ENCODE data around the gene TLCD4. TPM values are rescaled to one million over a fixed set of nuclear protein-coding genes. Genes with fewer than 3 reads are reported as not detected.

Gene TLCD4
- total RNA-seq, 1 donor from 2014 or later, result 0.43 TPM

DNA sequence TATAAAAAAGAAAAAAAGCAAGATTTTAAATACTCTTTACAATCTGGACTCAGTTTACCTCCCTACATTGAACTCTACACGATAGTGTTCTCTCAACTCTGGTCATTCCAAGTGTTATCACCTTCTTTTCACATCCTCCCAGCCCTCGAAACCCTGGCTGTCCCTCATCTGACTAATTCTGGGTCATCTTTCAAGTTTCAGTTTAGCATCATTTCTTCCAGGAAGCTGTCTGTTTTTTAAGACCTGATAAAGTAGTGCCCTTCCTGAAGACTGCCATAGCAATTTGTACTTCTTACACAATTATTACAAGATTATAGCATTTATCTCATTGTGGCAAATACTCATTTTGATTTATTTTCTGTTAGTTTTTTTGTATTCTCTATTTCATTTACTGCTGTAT lies 45.6 kb upstream of the TLCD4 start:
- Mint-ChIP-seq H3K9me3 (ENCODE audit: unreplicated experiment) (no peaks in the 10 kb centered on the region), H3K4me3 (ENCODE audit: unreplicated experiment) (peak overlapping the region; percentile 94), H3K27me3 (ENCODE audit: unreplicated experiment) (peaks cover 8% of the 10 kb centered on the region), H3K27ac (ENCODE audit: unreplicated experiment) (peak overlapping the region; percentile 99), H3K4me1 (ENCODE audit: unreplicated experiment) (peaks cover 14% of the 10 kb centered on the region), H3K36me3 (ENCODE audit: unreplicated experiment) (peaks cover 2% of the 10 kb centered on the region)
- TF ChIP-seq, protein P1, sequence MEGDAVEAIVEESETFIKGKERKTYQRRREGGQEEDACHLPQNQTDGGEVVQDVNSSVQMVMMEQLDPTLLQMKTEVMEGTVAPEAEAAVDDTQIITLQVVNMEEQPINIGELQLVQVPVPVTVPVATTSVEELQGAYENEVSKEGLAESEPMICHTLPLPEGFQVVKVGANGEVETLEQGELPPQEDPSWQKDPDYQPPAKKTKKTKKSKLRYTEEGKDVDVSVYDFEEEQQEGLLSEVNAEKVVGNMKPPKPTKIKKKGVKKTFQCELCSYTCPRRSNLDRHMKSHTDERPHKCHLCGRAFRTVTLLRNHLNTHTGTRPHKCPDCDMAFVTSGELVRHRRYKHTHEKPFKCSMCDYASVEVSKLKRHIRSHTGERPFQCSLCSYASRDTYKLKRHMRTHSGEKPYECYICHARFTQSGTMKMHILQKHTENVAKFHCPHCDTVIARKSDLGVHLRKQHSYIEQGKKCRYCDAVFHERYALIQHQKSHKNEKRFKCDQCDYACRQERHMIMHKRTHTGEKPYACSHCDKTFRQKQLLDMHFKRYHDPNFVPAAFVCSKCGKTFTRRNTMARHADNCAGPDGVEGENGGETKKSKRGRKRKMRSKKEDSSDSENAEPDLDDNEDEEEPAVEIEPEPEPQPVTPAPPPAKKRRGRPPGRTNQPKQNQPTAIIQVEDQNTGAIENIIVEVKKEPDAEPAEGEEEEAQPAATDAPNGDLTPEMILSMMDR (IDR thresholded peaks at IDR 0.05), result no peak
- DNase-seq (ENCODE audit: extremely low spot score, unreplicated experiment), result no peak

DNA sequence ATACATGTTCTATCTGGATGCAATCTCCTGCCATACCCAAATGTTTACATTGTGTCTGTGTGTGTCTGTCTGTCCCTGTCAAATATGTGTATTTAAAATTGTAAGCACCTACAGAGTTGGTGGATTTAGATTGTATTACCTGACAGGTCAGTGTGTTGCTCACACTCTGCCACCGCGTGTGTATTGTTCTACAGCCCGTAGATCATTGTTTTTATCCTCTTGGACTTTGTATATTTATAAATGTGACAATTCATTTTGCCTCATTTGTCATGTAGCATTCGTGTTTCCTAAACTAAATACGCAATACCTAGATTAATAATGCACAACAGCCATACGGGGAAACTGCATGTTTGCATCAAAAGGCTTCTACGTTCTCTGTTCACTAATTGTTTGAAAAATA lies 45.0 kb upstream of the TLCD4 start:
- TF ChIP-seq, protein P1 (IDR thresholded peaks at IDR 0.05), result no peak
- peak overlapping the region; percentile 99 for H3K27ac Mint-ChIP-seq (ENCODE audit: unreplicated experiment)
- peaks cover 2% of the 10 kb centered on the region for H3K36me3 Mint-ChIP-seq (ENCODE audit: unreplicated experiment)
- no peak for DNase-seq (ENCODE audit: extremely low spot score, unreplicated experiment)
- peak overlapping the region; percentile 94 for H3K4me3 Mint-ChIP-seq (ENCODE audit: unreplicated experiment)
- H3K4me1 Mint-ChIP-seq (ENCODE audit: unreplicated experiment), result peaks cover 14% of the 10 kb centered on the region
- H3K27me3 Mint-ChIP-seq (ENCODE audit: unreplicated experiment), result peaks cover 8% of the 10 kb centered on the region
- H3K9me3 Mint-ChIP-seq (ENCODE audit: unreplicated experiment), result no peaks in the 10 kb centered on the region

DNA sequence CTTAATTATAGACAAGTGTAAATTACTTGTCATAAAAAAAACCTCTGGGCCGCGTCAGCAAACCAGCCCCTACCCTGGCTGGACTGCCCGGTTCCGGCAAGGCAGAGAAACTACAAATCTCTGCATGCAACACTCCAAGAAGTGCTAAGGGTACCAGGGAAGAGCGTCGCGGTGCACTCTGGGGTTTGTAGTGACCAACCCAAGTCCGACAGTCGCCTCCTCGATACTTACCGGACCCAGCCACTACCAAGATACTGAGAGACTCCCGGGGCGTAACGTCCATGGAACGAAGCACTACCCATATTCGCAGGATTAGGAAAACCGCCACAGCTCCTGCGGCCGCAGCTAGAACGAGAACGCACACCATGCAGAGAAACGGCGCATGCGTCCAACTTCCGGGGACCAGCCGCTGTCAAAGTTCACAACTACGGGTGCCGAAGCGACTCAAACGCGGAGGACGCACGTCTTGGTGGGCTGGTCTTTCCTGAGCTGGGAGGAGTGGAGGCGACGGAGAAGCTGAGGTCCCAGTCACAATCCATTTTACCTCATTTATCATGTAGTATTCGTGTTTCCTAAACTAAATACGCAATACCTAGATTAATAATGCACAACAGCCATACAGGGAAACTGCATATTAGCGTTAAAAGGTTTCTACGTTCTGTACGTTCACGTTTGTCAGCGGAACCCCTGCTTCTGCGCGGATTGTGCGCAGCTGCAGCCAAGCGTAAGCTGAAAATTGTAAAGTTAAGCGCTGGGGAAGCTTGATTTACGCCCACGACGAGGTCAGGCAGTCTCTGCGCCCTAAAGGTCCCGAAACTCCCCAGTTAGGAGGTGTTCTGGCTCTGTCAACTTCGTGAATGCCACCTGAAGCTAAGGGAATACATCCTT lies 44.4 kb upstream of the TLCD4 start, which contains the start of gene ALG14:
ALG14 (minus strand) TSS at position 420 of the 888 bp plus-strand sequence; CDS start at position 367, 53 bp downstream.
- H3K36me3 Mint-ChIP-seq (ENCODE audit: unreplicated experiment), result peaks cover 2% of the 10 kb centered on the region
- DNase-seq (ENCODE audit: extremely low spot score, unreplicated experiment), result peak; percentile 96
- H3K4me1 Mint-ChIP-seq (ENCODE audit: unreplicated experiment), result peaks cover 14% of the 10 kb centered on the region
- H3K27ac Mint-ChIP-seq (ENCODE audit: unreplicated experiment), result peak within 1 kb of the TSS; percentile 99
- no peaks in the 10 kb centered on the region for H3K9me3 Mint-ChIP-seq (ENCODE audit: unreplicated experiment)
- peaks cover 8% of the 10 kb centered on the region for H3K27me3 Mint-ChIP-seq (ENCODE audit: unreplicated experiment)
- TF ChIP-seq, protein P1 (IDR thresholded peaks at IDR 0.05), result no peak
- peak within 1 kb of the TSS; percentile 94 for H3K4me3 Mint-ChIP-seq (ENCODE audit: unreplicated experiment)

DNA sequence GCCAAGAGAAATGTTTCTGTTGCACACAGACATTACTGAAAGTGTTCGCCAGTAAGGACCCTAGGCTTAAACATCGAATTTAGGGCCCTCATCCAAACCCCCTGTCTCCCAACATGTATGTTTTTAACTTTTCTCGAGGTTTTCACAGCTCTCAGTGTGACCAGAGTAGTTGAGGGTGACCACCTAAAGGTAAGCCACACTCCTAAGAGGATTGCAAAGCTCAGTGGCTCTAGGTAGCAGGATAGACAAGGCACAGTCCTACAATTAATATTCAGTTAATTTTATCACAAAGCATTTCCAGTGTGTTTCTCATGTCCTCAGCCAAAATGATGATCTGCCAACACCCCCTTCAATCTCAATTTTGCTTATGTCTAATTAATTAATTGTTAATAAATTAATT lies 43.7 kb upstream of the TLCD4 start:
- Mint-ChIP-seq H3K4me3 (ENCODE audit: unreplicated experiment) (peak overlapping the region; percentile 94), H3K27ac (ENCODE audit: unreplicated experiment) (peak overlapping the region; percentile 99)
- no peak for DNase-seq (ENCODE audit: extremely low spot score, unreplicated experiment)

DNA sequence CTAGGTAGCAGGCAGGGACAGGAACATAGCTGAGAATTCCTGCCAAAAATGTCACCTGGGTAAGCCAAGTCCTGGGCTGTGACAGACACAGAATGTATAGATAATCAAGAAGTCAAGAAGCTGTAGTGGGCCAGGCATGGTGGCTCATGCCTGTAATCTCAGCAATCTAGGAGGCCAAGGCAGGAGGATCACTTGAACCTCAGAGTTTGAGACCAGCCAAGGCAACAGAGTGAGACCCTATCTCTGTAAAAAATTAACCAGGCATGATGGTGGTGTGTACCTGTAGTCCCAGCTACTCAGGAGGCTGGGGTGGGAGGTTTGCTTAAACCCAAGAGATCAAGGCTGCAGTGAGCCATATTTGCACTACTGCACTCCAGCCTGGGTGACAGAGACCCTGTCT lies 41.1 kb upstream of the TLCD4 start:
- H3K27ac Mint-ChIP-seq (ENCODE audit: unreplicated experiment), result no peak overlapping the region
- no peaks in the 10 kb centered on the region for H3K9me3 Mint-ChIP-seq (ENCODE audit: unreplicated experiment)
- no peak for DNase-seq (ENCODE audit: extremely low spot score, unreplicated experiment)
- H3K4me1 Mint-ChIP-seq (ENCODE audit: unreplicated experiment), result peaks cover 14% of the 10 kb centered on the region
- no peak overlapping the region for H3K4me3 Mint-ChIP-seq (ENCODE audit: unreplicated experiment)
- peaks cover 8% of the 10 kb centered on the region for H3K27me3 Mint-ChIP-seq (ENCODE audit: unreplicated experiment)
- TF ChIP-seq, protein P1 (IDR thresholded peaks at IDR 0.05), result no peak
- no peaks in the 10 kb centered on the region for H3K36me3 Mint-ChIP-seq (ENCODE audit: unreplicated experiment)

More for the DNA sequence above, 43.7 kb upstream of the TLCD4 start:
- H3K27me3 Mint-ChIP-seq (ENCODE audit: unreplicated experiment), result peaks cover 8% of the 10 kb centered on the region
- H3K4me1 Mint-ChIP-seq (ENCODE audit: unreplicated experiment), result peaks cover 14% of the 10 kb centered on the region
- no peaks in the 10 kb centered on the region for H3K9me3 Mint-ChIP-seq (ENCODE audit: unreplicated experiment)
- peaks cover 2% of the 10 kb centered on the region for H3K36me3 Mint-ChIP-seq (ENCODE audit: unreplicated experiment)
- TF ChIP-seq, protein P1 (IDR thresholded peaks at IDR 0.05), result no peak
